SU-DHL-6 (cell line): Measurements from ENCODE around the gene UBE2J2.

Source experiments
- H2AFZ ChIP-seq: fragments of 200-600 bp; sonication (generic); 2 replicates; pipeline ENCODE4 v1.6.1; 2014; ENCODE audit warnings: low read depth, mild to moderate bottlenecking, moderate library complexity, mixed read lengths, antibody characterized with exemption, low read length; ENCODE audit not compliant: severe bottlenecking
- H3F3A ChIP-seq: fragments of 200-600 bp; shearing (Covaris generic); 2 replicates; pipeline ENCODE4 v1.6.0; 2016; ENCODE audit warnings: antibody characterized with exemption, mild to moderate bottlenecking; ENCODE audit not compliant: insufficient read depth
- H3K27ac ChIP-seq: fragments of 200-600 bp; sonication (generic); 2 replicates; pipeline ENCODE4 v1.5.1; 2016; ENCODE audit warnings: low read depth, mild to moderate bottlenecking, low read length, moderate library complexity, mixed read lengths
- H3K27me3 ChIP-seq: fragments of 200-600 bp; sonication (generic), shearing (Covaris generic); 2 replicates; pipeline ENCODE4 v1.6.0; 2014; ENCODE audit warnings: mild to moderate bottlenecking, low read length
- H3K36me3 ChIP-seq: fragments of 200-600 bp; sonication (generic); 2 replicates; pipeline ENCODE4 v1.6.1; 2014; ENCODE audit warnings: mild to moderate bottlenecking, low read length, mixed read lengths
- H3K4me2 ChIP-seq: fragments of 300-600, 200-600 bp; shearing (Covaris generic), sonication (generic); 2 replicates; pipeline ENCODE4 v1.6.0; 2014; ENCODE audit warnings: low read length, low read depth, mild to moderate bottlenecking; ENCODE audit not compliant: poor library complexity, severe bottlenecking
- H3K4me3 ChIP-seq: fragments of 200-600 bp; sonication (generic); 2 replicates; pipeline ENCODE4 v1.5.1; 2014; ENCODE audit warnings: antibody characterized with exemption, low read length, mild to moderate bottlenecking, mixed read lengths; ENCODE audit not compliant: insufficient read depth, poor library complexity, severe bottlenecking
- H3K79me2 ChIP-seq: fragments of 200-600 bp; sonication (generic); 2 replicates; pipeline ENCODE4 v1.6.1; 2014; ENCODE audit warnings: mild to moderate bottlenecking, low read length, moderate library complexity; ENCODE audit not compliant: insufficient read depth
- H3K9ac ChIP-seq: fragments of 200-600 bp; sonication (generic); 2 replicates; pipeline ENCODE4 v1.7.0; 2014; ENCODE audit warnings: mild to moderate bottlenecking, low read length
- H3K9me2 ChIP-seq: fragments of 200-600 bp; sonication (generic); replicated peaks from 2 replicates; pipeline ENCODE4 v1.6.1; 2014; ENCODE audit warnings: low read length; ENCODE audit not compliant: insufficient read depth
- H3K9me3 ChIP-seq: fragments of 200-600 bp; sonication (generic); 2 replicates; pipeline ENCODE4 v1.6.1; 2014; ENCODE audit warnings: low read length, mixed read lengths; ENCODE audit not compliant: insufficient read depth
- H4K20me1 ChIP-seq: fragments of 200-600 bp; sonication (generic); 2 replicates; pipeline ENCODE4 v1.6.1; 2014; ENCODE audit warnings: low read depth, mild to moderate bottlenecking, antibody characterized with exemption, low read length, moderate library complexity, mixed read lengths
- EZH2phosphoT487 ChIP-seq: fragments of 200-600 bp; sonication (generic), shearing (Covaris generic); conservative IDR thresholded peaks from 2 replicates; pipeline ENCODE4 v1.6.1; 2018; ENCODE audit warnings: mild to moderate bottlenecking, antibody characterized with exemption, low read length, moderate library complexity, mixed read lengths
- TF ChIP-seq, protein P1 (sequence below): fragments of 200-600 bp; sonication (generic); IDR thresholded peaks from one replicate; pipeline ENCODE4 v1.5.1; 2017; ENCODE audit warnings: antibody characterized with exemption, mild to moderate bottlenecking, low read length, moderate library complexity; ENCODE audit not compliant: insufficient read depth, poor library complexity, severe bottlenecking

The UBE2J2 gene

DNA sequence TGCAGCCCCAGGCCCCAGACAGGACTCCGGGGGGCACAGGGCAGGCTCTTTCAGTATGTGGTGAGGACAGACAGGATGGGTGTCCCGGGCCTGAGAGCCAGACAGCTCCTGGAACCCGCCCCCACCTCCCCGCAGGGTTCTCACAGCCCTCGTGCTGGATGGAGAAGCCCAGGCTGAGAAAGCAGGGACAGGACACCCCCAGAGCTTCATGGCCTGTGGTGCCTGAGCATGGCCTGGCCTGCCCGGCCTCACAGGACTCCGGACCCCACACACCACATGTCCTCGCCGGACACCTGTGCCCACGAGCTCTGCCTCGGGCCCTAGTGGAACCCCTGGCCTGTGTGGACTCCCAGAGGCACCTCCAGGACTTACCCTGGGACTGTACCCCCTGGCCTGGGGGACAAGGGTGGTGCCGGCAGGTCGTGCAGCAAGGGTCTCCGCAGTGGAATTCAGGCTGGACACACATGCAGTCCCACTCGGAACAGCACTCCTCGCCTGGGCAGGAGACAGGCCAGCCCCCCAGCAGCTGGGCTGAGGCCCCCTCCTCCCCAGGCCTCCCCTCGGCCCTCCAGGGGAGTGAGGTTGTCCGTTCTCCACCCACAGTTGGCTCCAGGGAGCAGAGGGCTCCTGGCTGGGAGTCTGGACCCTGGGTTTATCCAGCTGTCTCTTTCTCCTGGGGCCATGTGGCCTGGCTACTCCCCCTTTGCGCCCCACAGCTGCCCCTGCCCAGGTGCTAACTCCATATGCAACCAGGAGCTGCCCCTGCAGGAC, 68.5 kb downstream of the UBE2J2 start:
- Histone ChIP-seq H3K9me3 (no peaks in the 10 kb centered on the region), H3K27ac (no peak overlapping the region), H3F3A (no peaks in the 10 kb centered on the region), H3K27me3 (no peaks in the 10 kb centered on the region), H3K9me2 (no peaks in the 10 kb centered on the region), H4K20me1 (no peaks in the 10 kb centered on the region), H3K4me2 (no peak overlapping the region), H2AFZ (no peak overlapping the region), H3K9ac (no peak overlapping the region), H3K79me2 (no peaks in the 10 kb centered on the region), H3K36me3 (no peaks in the 10 kb centered on the region), H3K4me3 (no peak overlapping the region)
- TF ChIP-seq, protein P1, sequence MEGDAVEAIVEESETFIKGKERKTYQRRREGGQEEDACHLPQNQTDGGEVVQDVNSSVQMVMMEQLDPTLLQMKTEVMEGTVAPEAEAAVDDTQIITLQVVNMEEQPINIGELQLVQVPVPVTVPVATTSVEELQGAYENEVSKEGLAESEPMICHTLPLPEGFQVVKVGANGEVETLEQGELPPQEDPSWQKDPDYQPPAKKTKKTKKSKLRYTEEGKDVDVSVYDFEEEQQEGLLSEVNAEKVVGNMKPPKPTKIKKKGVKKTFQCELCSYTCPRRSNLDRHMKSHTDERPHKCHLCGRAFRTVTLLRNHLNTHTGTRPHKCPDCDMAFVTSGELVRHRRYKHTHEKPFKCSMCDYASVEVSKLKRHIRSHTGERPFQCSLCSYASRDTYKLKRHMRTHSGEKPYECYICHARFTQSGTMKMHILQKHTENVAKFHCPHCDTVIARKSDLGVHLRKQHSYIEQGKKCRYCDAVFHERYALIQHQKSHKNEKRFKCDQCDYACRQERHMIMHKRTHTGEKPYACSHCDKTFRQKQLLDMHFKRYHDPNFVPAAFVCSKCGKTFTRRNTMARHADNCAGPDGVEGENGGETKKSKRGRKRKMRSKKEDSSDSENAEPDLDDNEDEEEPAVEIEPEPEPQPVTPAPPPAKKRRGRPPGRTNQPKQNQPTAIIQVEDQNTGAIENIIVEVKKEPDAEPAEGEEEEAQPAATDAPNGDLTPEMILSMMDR, result no peak
- no peak for TF ChIP-seq EZH2phosphoT487

- Histone ChIP-seq H4K20me1 (no peaks in the 10 kb centered on the region), H2AFZ (no peak overlapping the region), H3K9me2 (no peaks in the 10 kb centered on the region), H3K4me2 (no peak overlapping the region), H3K27me3 (no peaks in the 10 kb centered on the region), H3K9ac (no peak overlapping the region), H3K79me2 (no peaks in the 10 kb centered on the region), H3K9me3 (no peaks in the 10 kb centered on the region), H3K4me3 (no peak overlapping the region), H3K27ac (no peak overlapping the region), H3K36me3 (no peaks in the 10 kb centered on the region), H3F3A (no peaks in the 10 kb centered on the region)
- TF ChIP-seq EZH2phosphoT487, result no peak
- TF ChIP-seq, protein P1, result no peak
Observed at GRCh38 chr1:1204425-1204920, 69.2 kb downstream of the UBE2J2 start.
